ENCODE results near the gene PDGFD. TPM values are rescaled to one million over a fixed set of nuclear protein-coding genes. Genes with fewer than 3 reads are reported as not detected.

PDGFD gene
- total RNA-seq, 1 experiment from 2014 or later, result 1.7 TPM

GRCh38 chr11:103881584-103881983 is 282.4 kb downstream of the PDGFD start:
- no peak for DNase-seq
- Histone ChIP-seq H4K5ac (ENCODE audit: insufficient read length, low read depth, low read length) (no peak overlapping the region), H3K23ac (ENCODE audit: insufficient read length, low read depth, low read length) (no peak overlapping the region), H2BK120ac (ENCODE audit: low read depth, low read length, poor library complexity, severe bottlenecking) (no peak overlapping the region), H3K4me1 (ENCODE audit: insufficient read depth, low read length) (no peaks in the 10 kb centered on the region), H3K27me3 (ENCODE audit: insufficient read depth, low read length) (no peaks in the 10 kb centered on the region), H3K9ac (ENCODE audit: extremely low read depth, insufficient read length, low read length) (no peak overlapping the region), H3K4ac (ENCODE audit: low read depth, low read length) (no peak overlapping the region), H2BK20ac (ENCODE audit: low read depth, low read length, poor library complexity, severe bottlenecking) (no peak overlapping the region), H3K56ac (ENCODE audit: insufficient read length, low read depth, low read length) (no peak overlapping the region), H3K18ac (ENCODE audit: insufficient read length, low read depth, low read length) (no peak overlapping the region), H2BK15ac (ENCODE audit: low read depth, low read length) (no peak overlapping the region), H2BK12ac (ENCODE audit: insufficient read length, low read depth, low read length) (no peak overlapping the region), H3K9me3 (ENCODE audit: control insufficient read depth, low read depth, low read length) (no peaks in the 10 kb centered on the region), H2AK5ac (ENCODE audit: insufficient read length, low read length) (no peak overlapping the region), H3T11ph (ENCODE audit: low read length) (no peak overlapping the region), H3K4me2 (ENCODE audit: insufficient read depth, insufficient read length, low read length) (no peak overlapping the region), H4K91ac (ENCODE audit: insufficient read length, low read depth, low read length) (no peak overlapping the region), H3K14ac (ENCODE audit: insufficient read depth, low read length) (no peak overlapping the region), H3K27ac (ENCODE audit: insufficient read length, low read depth, low read length) (no peak overlapping the region), H2BK5ac (ENCODE audit: insufficient read length, low read length) (no peak overlapping the region), H4K8ac (replicated peaks; ENCODE audit: insufficient read length, low read depth, low read length) (no peak overlapping the region), H4K20me1 (ENCODE audit: control insufficient read depth, insufficient read depth, insufficient read length) (no peaks in the 10 kb centered on the region), H3K79me2 (ENCODE audit: insufficient read depth, low read length) (no peaks in the 10 kb centered on the region), H3K23me2 (ENCODE audit: insufficient read length, low read depth, low read length, poor library complexity, severe bottlenecking) (no peaks in the 10 kb centered on the region), H3K79me1 (ENCODE audit: insufficient read depth, low read depth, low read length, poor library complexity, severe bottlenecking) (no peaks in the 10 kb centered on the region), H2AFZ (ENCODE audit: low read length) (no peak overlapping the region)
- H3K27me3 Mint-ChIP-seq (ENCODE audit: low read depth), result no peaks in the 10 kb centered on the region
- H3K4me3 Mint-ChIP-seq, result no peak overlapping the region
- no peaks in the 10 kb centered on the region for H3K9me3 Mint-ChIP-seq
- no CpG with 5 or more reads among the region's 1 CpG for WGBS (ENCODE audit: extremely low coverage, insufficient read length, low lambda C conversion rate)
- H3K4me1 Mint-ChIP-seq, result no peaks in the 10 kb centered on the region
- no peak for TF ChIP-seq CTCF (conservative IDR thresholded peaks at IDR 0.05)
- H3K36me3 Mint-ChIP-seq (ENCODE audit: insufficient read depth in 1 of 3, low read depth in 3 of 3), result peaks cover 0 to 3% (median 0%) of the 10 kb centered on the region in 3 experiments; a peak in 1 of 7 replicates
- H3K27ac Mint-ChIP-seq, result no peak overlapping the region
